Stomach (tissue), 9 donors: ENCODE results near the gene CRB2. TPM values are rescaled to one million over a fixed set of nuclear protein-coding genes. Genes with fewer than 3 reads are reported as not detected.

Source experiments
- DNase-seq, 2 donors: peaks; one replicate each; pipeline versions ENCODE4 v3.0.0 to v3.0.0-alpha.2; 2013 to 2019
- H3K27ac ChIP-seq, 5 donors: fragments of 200-600 bp in 4 of 5; sonication (generic) in 4 of 5; one replicate each; pipeline ENCODE4 v1.5.1; 2013 to 2019; ENCODE audit warnings: mild to moderate bottlenecking in 1 of 5, moderate library complexity in 1 of 5
- H3K27me3 ChIP-seq, 3 donors: fragments of 200-600 bp; sonication (generic); one replicate each; pipeline ENCODE4 v1.5.1; 2017 to 2019; ENCODE audit warnings: mixed run types in 1 of 3
- H3K36me3 ChIP-seq, 4 donors: fragments of 200-600 bp; sonication (generic); 1 replicate in 3 of 4; 2 replicates in 1 of 4; pipeline ENCODE4 v1.5.1; 2016 to 2019
- H3K4me1 ChIP-seq, 4 donors: fragments of 200-600 bp; sonication (generic); one replicate each; pipeline ENCODE4 v1.5.1; 2016 to 2019
- H3K4me3 ChIP-seq, 4 donors: fragments of 200-600 bp; sonication (generic) in 3 of 4; one replicate each; pipeline ENCODE4 v1.5.1; 2016 to 2019; ENCODE audit warnings: mild to moderate bottlenecking in 1 of 4
- H3K9me3 ChIP-seq, 4 donors: fragments of 200-600 bp; sonication (generic); one replicate each; pipeline ENCODE4 v1.5.1; 2016 to 2019
- EP300 ChIP-seq: sonication (generic); formaldehyde crosslinking; IDR thresholded peaks from one replicate; pipeline ENCODE4 v1.6.1; 2017; ENCODE audit warnings: antibody characterized with exemption
- POLR2A ChIP-seq, 4 donors: fragments of 450-650 bp; IDR thresholded peaks; one replicate each; pipeline ENCODE4 v1.6.1; 2016; ENCODE audit warnings: antibody characterized with exemption in 4 of 4, control low read depth in 2 of 4, mild to moderate bottlenecking in 1 of 4, moderate library complexity in 1 of 4
- POLR2AphosphoS5 ChIP-seq, 3 donors: sonication (generic); formaldehyde crosslinking; IDR thresholded peaks; one replicate each; pipeline ENCODE4 v1.6.1; 2016; ENCODE audit warnings: antibody characterized with exemption in 3 of 3
- WGBS, 5 donors: extraction: QIAGEN DNeasy Blood & Tissue Kit in 3 of 5; methylation state at CpG; one replicate each; pipeline versions ENCODE4 v1.1.5 to v1.1.7; 2013 to 2018; 5-methylcytosine and 5-hydroxymethylcytosine counted together
- intact Hi-C: fragments of 100-400 bp; cut with DNase I; formaldehyde crosslinking; loops from one replicate; pipeline ENCODE4 v1.15.1; 2023; ENCODE audit warnings: low total_unique reads
- polyA plus RNA-seq, 3 donors: library from polyadenylated mRNA; stranded (reverse); fragments of 200-250 nt; gene quantifications; one replicate each; pipeline ENCODE4 v1.2.3, GENCODE V29; 2013
- total RNA-seq, 5 donors: library from RNA; depleted of rRNA; stranded (reverse); fragments of >200 nt; gene quantifications; one replicate each; pipeline versions ENCODE4 v1.1.0 to v1.2.3, GENCODE V29; 2014 to 2016
- TF ChIP-seq, protein P1 (sequence below), 7 experiments: fragments of 450-650 bp in 4 of 7; fragments of 200-600 bp in 3 of 7; sonication (generic) in 3 of 7; IDR thresholded peaks; one replicate each; pipeline ENCODE4 v1.5.1; 2016 to 2019; ENCODE audit warnings: antibody characterized with exemption in 7 of 7, control low read depth in 2 of 7, mild to moderate bottlenecking in 1 of 7
- donor health status: healthy with polysubstance abuse.
- donor health status: Bipolar disorder and iron deficiency.
- donor health status: healthy.

The CRB2 gene
- total and polyA plus RNA-seq, 8 donors = 0.03 to 4.3 (median 0.19) TPM; not detected in 4

DNA sequence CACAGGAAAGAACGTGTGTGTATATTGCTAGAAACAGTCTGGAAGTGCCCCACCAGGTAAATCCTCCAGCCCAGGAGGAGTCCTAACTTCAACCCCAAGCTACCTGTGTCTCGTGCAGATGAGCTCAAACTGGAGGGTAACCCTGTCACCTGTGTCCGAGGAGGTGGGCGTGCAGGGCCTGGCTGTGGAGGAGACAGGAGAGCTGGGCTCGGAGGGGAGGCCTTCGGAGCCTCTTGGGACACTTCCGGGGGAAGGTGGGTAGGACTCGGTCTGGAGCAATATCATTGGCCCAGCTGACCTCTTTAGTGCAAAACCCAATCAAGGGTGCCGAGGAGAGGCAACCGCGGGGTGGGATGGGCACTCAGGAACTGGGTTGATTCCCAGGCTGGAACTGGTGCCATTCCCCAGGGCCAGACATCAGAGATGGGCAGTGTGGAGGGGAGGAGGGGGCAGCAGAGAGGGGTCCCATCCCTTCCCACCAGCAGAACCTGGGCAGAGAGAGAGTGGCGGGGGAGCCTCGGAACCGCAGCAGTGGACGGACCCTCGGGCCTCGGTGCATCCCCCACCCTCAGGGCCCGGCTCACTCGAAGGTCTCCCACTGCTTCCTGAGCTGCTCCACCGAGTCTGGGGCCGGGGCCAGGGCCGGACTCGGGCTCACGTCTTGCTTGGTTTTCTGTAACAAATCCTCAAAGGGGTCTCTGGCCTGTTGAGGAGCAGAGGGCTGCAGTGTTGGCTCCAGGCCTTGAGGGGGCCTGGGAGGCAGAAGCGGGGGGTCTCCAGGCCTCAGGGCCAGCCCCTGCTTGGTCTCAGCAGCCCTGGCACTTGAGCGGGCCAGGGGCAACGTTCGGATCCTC lies 25.1 kb downstream of the CRB2 start:
- 91 to 96% (median 92%) methylated on average over 15 to 28 of the region's 28 CpGs for WGBS, 5 donors
- Histone ChIP-seq H3K27ac (no peak overlapping the region), H3K27me3 (peaks cover 0 to 17% (median 0%) of the 10 kb centered on the region in 3 donors), H3K4me3 (no peak overlapping the region), H3K4me1 (peaks cover 0 to 11% (median 7%) of the 10 kb centered on the region in 4 donors), H3K9me3 (no peaks in the 10 kb centered on the region), H3K36me3 (peaks cover 0 to 32% (median 31%) of the 10 kb centered on the region in 4 donors)
- no peak for DNase-seq
- TF ChIP-seq POLR2AphosphoS5 (IDR thresholded peaks at IDR 0.05) (no peak), POLR2A (IDR thresholded peaks at IDR 0.05) (no peak), EP300 (no peak)
- TF ChIP-seq, protein P1, sequence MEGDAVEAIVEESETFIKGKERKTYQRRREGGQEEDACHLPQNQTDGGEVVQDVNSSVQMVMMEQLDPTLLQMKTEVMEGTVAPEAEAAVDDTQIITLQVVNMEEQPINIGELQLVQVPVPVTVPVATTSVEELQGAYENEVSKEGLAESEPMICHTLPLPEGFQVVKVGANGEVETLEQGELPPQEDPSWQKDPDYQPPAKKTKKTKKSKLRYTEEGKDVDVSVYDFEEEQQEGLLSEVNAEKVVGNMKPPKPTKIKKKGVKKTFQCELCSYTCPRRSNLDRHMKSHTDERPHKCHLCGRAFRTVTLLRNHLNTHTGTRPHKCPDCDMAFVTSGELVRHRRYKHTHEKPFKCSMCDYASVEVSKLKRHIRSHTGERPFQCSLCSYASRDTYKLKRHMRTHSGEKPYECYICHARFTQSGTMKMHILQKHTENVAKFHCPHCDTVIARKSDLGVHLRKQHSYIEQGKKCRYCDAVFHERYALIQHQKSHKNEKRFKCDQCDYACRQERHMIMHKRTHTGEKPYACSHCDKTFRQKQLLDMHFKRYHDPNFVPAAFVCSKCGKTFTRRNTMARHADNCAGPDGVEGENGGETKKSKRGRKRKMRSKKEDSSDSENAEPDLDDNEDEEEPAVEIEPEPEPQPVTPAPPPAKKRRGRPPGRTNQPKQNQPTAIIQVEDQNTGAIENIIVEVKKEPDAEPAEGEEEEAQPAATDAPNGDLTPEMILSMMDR (IDR thresholded peaks at IDR 0.05) = no peak
- intact Hi-C loops = no loop called here

GRCh38 chr9:123382653-123383511 lies 26.9 kb downstream of the CRB2 start:
- peaks cover 0 to 32% (median 31%) of the 10 kb centered on the region in 4 donors for H3K36me3 ChIP-seq
- WGBS, 5 donors = 93 to 95% (median 93%) methylated on average over 17 to 27 of the region's 27 CpGs
- no peak for TF ChIP-seq POLR2A (IDR thresholded peaks at IDR 0.05)
- TF ChIP-seq, protein P1 (IDR thresholded peaks at IDR 0.05) = no peak
- H3K4me1 ChIP-seq = peaks cover 0 to 5% (median 0%) of the 10 kb centered on the region in 4 donors
- intact Hi-C loops = no loop called here
- no peaks in the 10 kb centered on the region for H3K27me3 ChIP-seq
- H3K4me3 ChIP-seq = no peak overlapping the region
- no peak overlapping the region for H3K27ac ChIP-seq
- no peak for DNase-seq
- no peaks in the 10 kb centered on the region for H3K9me3 ChIP-seq

GRCh38 chr9:123383512-123384170 lies 27.6 kb downstream of the CRB2 start:
- WGBS, 5 donors = 86 to 92% (median 89%) methylated on average over 23 to 27 of the region's 27 CpGs
- intact Hi-C loops = no loop called here
- no peak overlapping the region for H3K27ac ChIP-seq
- DNase-seq = no peak
- TF ChIP-seq EP300 (no peak), POLR2AphosphoS5 (IDR thresholded peaks at IDR 0.05) (no peak), POLR2A (IDR thresholded peaks at IDR 0.05) (no peak)
- TF ChIP-seq, protein P1 (IDR thresholded peaks at IDR 0.05) = no peak
- no peak overlapping the region for H3K4me3 ChIP-seq
- H3K4me1 ChIP-seq = peaks cover 0 to 5% (median 0%) of the 10 kb centered on the region in 4 donors
- no peaks in the 10 kb centered on the region for H3K9me3 ChIP-seq
- H3K27me3 ChIP-seq = no peaks in the 10 kb centered on the region
- peaks cover 0 to 32% (median 31%) of the 10 kb centered on the region in 4 donors for H3K36me3 ChIP-seq

DNA sequence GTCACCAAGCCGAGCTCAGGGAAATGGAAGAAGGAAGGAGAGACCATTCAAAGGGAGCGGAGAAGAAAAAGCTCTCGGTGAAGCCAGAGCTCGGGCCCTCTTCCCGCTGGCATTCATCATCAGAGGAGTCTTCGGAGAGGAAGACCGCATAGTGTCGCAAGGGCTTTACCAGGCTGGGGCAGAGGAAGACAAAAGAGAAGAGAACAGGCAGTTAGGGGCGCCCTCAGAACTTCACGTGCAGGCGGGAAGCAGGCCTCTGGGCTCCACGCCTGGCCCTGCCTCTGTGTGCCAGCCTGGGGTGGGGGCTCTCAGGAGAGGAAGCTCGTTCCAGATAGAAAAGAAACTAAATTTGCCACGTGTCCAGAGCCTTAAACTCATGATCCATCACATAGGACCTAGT lies 31.7 kb downstream of the CRB2 start:
- Histone ChIP-seq H3K4me1 (peaks cover 0 to 5% (median 0%) of the 10 kb centered on the region in 4 donors), H3K27ac (no peak overlapping the region), H3K27me3 (no peaks in the 10 kb centered on the region), H3K36me3 (peaks cover 0 to 14% (median 12%) of the 10 kb centered on the region in 4 donors), H3K4me3 (no peak overlapping the region), H3K9me3 (peaks cover 0 to under 1% (median 0%) of the 10 kb centered on the region in 4 donors)
- intact Hi-C loops = no loop called here
- TF ChIP-seq, protein P1 (IDR thresholded peaks at IDR 0.05) = no peak
- TF ChIP-seq EP300 (no peak), POLR2A (IDR thresholded peaks at IDR 0.05) (no peak), POLR2AphosphoS5 (IDR thresholded peaks at IDR 0.05) (no peak)
- WGBS, 5 donors = 73 to 86% (median 78%) methylated on average over 14 of the region's 14 CpGs
- no peak for DNase-seq
